ENCODE measurements around the gene AGO4. TPM values are rescaled to one million over a fixed set of nuclear protein-coding genes. Genes with fewer than 3 reads are reported as not detected.

Gene AGO4
- total RNA-seq, 2 donors from 2014 or later, result 16.2 to 19.4 TPM

DNA sequence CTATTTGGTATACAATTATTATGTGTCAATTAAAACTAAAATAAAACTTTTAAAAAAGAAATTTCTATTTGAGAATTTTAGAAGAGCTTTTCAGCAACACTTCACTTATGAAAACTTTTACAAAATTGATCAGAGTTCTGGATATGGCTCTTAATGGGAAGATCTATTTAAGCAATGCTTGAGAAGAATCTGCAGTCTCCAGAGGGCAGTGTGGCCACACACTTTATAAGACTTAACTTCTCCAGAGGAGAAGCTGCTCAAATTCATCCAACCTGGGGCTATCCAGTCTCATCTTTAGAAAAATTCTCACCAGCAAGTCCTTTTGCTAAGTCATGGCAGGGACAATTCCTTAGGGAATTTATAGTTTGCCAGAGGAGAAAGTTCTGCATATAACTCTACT is 50.0 kb downstream of the AGO4 start:
- Histone ChIP-seq H3K27me3 (replicated peaks; ENCODE audit: insufficient read depth) (no peaks in the 10 kb centered on the region), H3K36me3 (peaks cover 10% of the 10 kb centered on the region), H3K4me1 (ENCODE audit: control insufficient read depth in 1 of 2, low read depth in 2 of 2) (no peaks in the 10 kb centered on the region), H3K27ac (no peak overlapping the region), H3K4me3 (no peak overlapping the region), H3K9me3 (no peaks in the 10 kb centered on the region)
- TF ChIP-seq, protein P1, sequence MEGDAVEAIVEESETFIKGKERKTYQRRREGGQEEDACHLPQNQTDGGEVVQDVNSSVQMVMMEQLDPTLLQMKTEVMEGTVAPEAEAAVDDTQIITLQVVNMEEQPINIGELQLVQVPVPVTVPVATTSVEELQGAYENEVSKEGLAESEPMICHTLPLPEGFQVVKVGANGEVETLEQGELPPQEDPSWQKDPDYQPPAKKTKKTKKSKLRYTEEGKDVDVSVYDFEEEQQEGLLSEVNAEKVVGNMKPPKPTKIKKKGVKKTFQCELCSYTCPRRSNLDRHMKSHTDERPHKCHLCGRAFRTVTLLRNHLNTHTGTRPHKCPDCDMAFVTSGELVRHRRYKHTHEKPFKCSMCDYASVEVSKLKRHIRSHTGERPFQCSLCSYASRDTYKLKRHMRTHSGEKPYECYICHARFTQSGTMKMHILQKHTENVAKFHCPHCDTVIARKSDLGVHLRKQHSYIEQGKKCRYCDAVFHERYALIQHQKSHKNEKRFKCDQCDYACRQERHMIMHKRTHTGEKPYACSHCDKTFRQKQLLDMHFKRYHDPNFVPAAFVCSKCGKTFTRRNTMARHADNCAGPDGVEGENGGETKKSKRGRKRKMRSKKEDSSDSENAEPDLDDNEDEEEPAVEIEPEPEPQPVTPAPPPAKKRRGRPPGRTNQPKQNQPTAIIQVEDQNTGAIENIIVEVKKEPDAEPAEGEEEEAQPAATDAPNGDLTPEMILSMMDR (IDR thresholded peaks at IDR 0.05), result no peak
- ATAC-seq (ENCODE audit: insufficient number of reproducible peaks, low FRiP score, low read depth) (no peak), DNase-seq (ENCODE audit: low spot score) (no peak)

DNA sequence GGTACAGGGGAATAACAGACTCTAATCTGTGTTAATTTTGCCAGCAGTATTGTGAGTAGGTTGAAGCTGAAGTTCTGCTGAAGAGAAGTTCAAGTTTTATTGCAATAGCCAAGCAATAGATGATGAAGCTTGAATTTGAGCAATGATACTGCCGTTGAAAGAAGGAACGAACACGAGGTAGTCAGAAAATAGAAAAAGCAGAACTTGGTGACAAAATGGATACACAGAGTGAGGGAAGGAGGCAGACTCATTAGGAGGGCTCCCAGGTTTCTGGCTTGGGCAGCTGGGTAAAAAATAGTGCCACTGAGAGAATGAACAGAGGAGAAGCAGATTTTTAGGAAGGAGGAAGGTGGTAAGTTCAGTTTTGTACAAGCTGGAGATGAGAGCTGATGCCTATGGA is 52.9 kb downstream of the AGO4 start:
- no peaks in the 10 kb centered on the region for H3K36me3 ChIP-seq
- H3K4me3 ChIP-seq, result no peak overlapping the region
- TF ChIP-seq, protein P1 (IDR thresholded peaks at IDR 0.05), result no peak
- H3K4me1 ChIP-seq (ENCODE audit: control insufficient read depth in 1 of 2, low read depth in 2 of 2), result no peaks in the 10 kb centered on the region
- ATAC-seq (ENCODE audit: insufficient number of reproducible peaks, low FRiP score, low read depth) (no peak), DNase-seq (ENCODE audit: low spot score) (no peak)
- no peaks in the 10 kb centered on the region for H3K27me3 ChIP-seq (replicated peaks; ENCODE audit: insufficient read depth)
- no peaks in the 10 kb centered on the region for H3K9me3 ChIP-seq
- no peak overlapping the region for H3K27ac ChIP-seq

DNA sequence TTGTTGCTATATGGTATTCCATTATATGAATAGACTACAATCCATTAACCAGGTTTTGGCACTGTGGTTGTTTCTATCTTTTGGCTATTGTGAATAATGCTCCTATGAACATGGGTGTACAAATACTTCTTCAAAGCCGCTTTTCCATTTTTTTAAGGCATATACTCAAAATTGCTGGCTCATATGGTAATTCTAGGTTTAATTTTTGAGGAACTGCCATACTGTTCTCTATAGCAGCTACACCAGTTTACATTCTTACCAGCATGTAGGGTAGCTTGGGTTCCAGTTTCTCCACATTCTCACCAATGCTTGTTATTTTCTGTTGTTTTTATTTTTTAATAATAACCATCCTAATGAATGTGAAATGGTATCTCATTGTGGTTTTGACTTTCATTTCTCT is 55.3 kb downstream of the AGO4 start:
- Histone ChIP-seq H3K9me3 (no peaks in the 10 kb centered on the region), H3K4me3 (no peak overlapping the region), H3K27ac (no peak overlapping the region), H3K27me3 (replicated peaks; ENCODE audit: insufficient read depth) (no peaks in the 10 kb centered on the region), H3K4me1 (ENCODE audit: control insufficient read depth in 1 of 2, low read depth in 2 of 2) (no peaks in the 10 kb centered on the region), H3K36me3 (no peaks in the 10 kb centered on the region)
- TF ChIP-seq, protein P1 (IDR thresholded peaks at IDR 0.05), result no peak
- ATAC-seq (ENCODE audit: insufficient number of reproducible peaks, low FRiP score, low read depth) (no peak), DNase-seq (ENCODE audit: low spot score) (no peak)

DNA sequence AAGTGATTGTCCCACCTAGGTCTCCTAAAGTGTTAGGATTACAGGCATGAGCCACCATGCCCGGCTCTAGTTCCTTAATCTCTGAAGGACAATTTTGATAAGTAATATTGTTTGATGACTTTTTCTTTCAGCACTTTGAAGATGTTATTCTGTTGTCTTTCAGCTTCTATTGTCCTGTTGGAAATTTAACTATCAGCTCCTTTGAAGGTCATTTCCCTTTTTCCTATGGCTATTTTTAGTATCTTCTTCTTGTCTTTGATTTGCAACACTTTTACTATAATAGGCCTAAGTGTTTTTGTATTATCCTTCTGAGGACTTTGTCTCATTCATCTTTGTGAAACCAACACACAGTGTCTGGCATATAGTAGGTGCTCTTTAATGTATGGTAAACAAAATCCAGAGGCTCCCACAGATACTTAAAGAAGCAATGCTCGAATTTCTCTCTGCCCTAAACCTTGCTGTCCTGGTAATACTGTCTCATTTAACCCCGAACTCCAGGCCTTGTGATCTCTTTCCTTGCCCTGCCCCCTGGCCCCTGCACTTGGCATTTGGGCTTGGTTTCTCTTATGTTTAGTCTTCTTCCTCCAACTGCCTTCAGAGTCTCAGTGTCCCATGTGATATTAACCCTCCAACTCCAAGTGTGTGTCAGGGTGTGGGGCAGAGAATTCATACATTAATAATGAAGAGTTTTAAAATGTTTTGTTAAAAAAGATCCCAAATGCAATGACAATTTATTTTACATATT is 56.2 kb downstream of the AGO4 start:
- no peak for ATAC-seq (ENCODE audit: insufficient number of reproducible peaks, low FRiP score, low read depth)
- no peaks in the 10 kb centered on the region for H3K27me3 ChIP-seq (replicated peaks; ENCODE audit: insufficient read depth)
- no peak overlapping the region for H3K4me3 ChIP-seq
- H3K27ac ChIP-seq, result no peak overlapping the region
- no peaks in the 10 kb centered on the region for H3K9me3 ChIP-seq
- TF ChIP-seq, protein P1 (IDR thresholded peaks at IDR 0.05), result no peak
- H3K36me3 ChIP-seq, result no peaks in the 10 kb centered on the region
- no peaks in the 10 kb centered on the region for H3K4me1 ChIP-seq (ENCODE audit: control insufficient read depth in 1 of 2, low read depth in 2 of 2)
- DNase-seq (ENCODE audit: low spot score), result no peak

DNA sequence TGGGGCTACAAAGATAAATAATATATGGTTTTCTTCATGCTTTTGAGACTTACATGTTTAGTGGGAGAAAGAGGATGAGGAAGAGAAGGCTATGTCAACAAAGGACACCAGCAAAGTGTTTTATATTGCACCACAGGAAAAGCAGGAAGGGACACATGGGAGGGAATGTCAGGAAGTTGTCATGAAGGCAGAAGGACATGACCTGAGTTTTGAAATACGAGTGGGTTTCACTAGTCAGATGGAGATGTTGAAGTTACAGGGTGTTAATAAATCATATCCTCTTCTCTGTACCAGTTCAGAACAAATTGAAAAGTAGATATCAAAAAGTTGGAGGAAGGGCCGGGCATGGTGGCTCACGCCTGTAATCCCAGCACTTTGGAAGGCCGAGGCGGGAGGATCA is 57.0 kb downstream of the AGO4 start:
- ATAC-seq (ENCODE audit: insufficient number of reproducible peaks, low FRiP score, low read depth), result no peak
- no peaks in the 10 kb centered on the region for H3K4me1 ChIP-seq (ENCODE audit: control insufficient read depth in 1 of 2, low read depth in 2 of 2)
- TF ChIP-seq, protein P1 (IDR thresholded peaks at IDR 0.05), result no peak

More for the DNA sequence above, 57.0 kb downstream of the AGO4 start:
- Histone ChIP-seq H3K27me3 (replicated peaks; ENCODE audit: insufficient read depth) (no peaks in the 10 kb centered on the region), H3K9me3 (no peaks in the 10 kb centered on the region), H3K27ac (no peak overlapping the region), H3K36me3 (no peaks in the 10 kb centered on the region), H3K4me3 (no peak overlapping the region)
- DNase-seq (ENCODE audit: low spot score), result no peak
